ENCODE measurements around the gene IFTAP. TPM values are rescaled to one million over a fixed set of nuclear protein-coding genes. Genes with fewer than 3 reads are reported as not detected.

Gene IFTAP
- total RNA-seq, 4 donors from 2014 or later: 23.3 to 46.5 (median 26.1) TPM

DNA sequence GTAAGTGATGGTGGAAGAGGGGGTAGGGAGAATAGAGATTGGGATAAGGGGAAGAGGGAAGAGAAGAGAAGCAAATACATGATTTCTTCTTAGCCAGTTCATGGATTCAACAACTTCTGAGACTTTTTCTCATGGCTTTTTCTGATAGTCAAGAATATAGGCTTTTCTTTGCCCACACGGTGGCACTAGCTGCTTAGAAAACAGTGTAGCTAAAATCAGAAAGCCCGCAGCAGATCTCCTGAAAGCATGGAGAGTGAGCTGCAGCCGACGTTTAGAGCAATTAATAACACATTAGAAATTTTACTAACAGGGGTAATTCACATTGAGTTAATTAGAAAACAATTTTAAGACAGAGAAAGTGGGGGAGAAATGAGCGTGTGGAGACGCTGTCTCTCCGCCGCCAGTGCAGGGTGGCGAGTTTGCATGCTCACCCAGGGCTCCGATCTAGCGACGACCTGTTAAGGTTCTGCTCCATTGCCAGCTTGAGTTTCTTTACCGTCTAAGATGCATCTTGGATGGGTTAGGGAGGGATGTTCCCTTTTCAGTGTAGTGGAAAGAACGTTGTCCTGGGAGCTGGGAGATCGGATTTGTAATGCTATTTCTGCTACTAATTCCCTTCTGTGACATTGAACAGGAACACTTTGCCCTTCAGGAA lies 29.8 kb upstream of the IFTAP start:
- H3K36me3 ChIP-seq: no peaks in the 10 kb centered on the region
- intact Hi-C loops (cut with DNase I): loop anchor here (1.0 to 10.0 kb wide), 3 partner anchors 58 to 180 kb away; no protein-coding TSS in a partner anchor
- DNase-seq (ENCODE audit: extremely low spot score): no peak
- no peaks in the 10 kb centered on the region for H3K27me3 ChIP-seq
- peak overlapping the region; percentile 38 to 54 (median 41) for H3K4me3 ChIP-seq
- no peak for TF ChIP-seq EP300 (IDR thresholded peaks at IDR 0.05)
- TF ChIP-seq, protein P1, sequence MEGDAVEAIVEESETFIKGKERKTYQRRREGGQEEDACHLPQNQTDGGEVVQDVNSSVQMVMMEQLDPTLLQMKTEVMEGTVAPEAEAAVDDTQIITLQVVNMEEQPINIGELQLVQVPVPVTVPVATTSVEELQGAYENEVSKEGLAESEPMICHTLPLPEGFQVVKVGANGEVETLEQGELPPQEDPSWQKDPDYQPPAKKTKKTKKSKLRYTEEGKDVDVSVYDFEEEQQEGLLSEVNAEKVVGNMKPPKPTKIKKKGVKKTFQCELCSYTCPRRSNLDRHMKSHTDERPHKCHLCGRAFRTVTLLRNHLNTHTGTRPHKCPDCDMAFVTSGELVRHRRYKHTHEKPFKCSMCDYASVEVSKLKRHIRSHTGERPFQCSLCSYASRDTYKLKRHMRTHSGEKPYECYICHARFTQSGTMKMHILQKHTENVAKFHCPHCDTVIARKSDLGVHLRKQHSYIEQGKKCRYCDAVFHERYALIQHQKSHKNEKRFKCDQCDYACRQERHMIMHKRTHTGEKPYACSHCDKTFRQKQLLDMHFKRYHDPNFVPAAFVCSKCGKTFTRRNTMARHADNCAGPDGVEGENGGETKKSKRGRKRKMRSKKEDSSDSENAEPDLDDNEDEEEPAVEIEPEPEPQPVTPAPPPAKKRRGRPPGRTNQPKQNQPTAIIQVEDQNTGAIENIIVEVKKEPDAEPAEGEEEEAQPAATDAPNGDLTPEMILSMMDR (IDR thresholded peaks at IDR 0.05): peak; percentile 66 to 72 (median 70)
- no peak overlapping the region for H3K27ac ChIP-seq (replicated peaks in 1 of 4)
- peaks cover 0 to 7% (median 5%) of the 10 kb centered on the region in 4 donors for H3K4me1 ChIP-seq
- H3K9me3 ChIP-seq: peaks cover 0 to 7% (median 0%) of the 10 kb centered on the region in 4 donors
- 2% methylated on average over 15 of the region's 15 CpGs for WGBS

DNA sequence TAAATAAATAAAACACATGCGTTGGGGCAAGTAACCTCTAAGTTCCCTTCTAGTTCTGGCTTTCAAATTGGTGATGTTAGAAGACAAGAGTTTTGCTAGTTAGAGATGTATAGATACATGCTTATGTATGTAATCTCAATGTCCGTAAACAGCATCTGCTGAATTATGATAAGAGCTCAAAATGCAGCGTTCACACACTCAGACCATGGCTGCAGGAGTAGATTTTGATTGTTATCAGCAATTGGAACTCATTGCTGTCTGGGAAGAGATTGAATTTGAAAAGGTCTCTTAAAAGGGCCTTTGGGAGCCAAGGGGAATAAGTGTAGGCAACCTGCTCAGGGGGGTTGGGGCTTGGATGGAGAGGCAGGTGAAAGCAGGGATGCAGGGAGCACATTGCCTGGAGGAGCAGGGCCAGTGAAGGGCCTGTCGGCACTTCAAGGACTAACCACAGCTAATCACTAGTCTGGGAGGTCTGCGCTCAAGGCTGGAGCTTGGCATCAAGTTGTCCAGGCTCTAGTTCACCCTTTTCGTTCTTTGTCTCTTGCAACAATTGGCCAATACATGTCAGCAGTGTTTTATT lies 29.2 kb upstream of the IFTAP start:
- WGBS: 76% methylated on average over 6 of the region's 6 CpGs
- intact Hi-C loops (cut with DNase I): loop anchor here (5.0 to 10.0 kb wide), 2 partner anchors 57 to 180 kb away; no protein-coding TSS in a partner anchor
- H3K27ac ChIP-seq (replicated peaks in 1 of 4): no peak overlapping the region

DNA sequence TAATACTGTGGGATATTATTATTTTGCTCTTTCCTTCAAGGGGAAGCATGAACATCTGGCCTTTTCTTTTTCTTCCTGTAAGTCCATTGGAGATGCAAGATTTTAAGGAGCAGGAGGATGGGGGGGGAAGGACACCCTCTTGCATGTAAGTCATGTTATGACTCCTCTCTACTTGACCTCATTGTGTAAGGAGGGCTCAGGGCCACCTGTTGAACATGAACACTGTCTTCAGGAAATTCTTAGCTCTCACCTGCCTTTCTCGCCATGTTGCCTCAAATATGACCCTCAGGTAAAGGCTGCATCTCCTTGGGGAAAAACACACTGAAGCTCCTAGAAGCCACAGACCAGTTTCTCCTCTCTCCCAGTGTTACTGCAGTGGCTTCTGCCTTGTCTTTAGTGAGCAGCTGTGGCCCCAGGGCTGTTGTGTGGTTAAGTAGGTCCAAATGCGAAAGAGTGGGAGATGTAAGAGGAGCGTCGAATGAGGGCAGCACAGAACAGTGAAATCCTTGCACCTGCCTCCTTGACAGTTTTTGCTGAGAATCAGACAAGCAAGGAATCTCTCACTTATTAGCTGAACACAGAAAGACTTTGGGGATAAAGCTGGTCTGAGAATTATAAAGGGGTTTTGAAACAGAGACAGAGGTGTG lies 27.8 kb upstream of the IFTAP start:
- Histone ChIP-seq H3K9me3 (no peaks in the 10 kb centered on the region), H3K27me3 (no peaks in the 10 kb centered on the region), H3K27ac (replicated peaks in 1 of 4) (no peak overlapping the region), H3K36me3 (no peaks in the 10 kb centered on the region), H3K4me3 (no peak overlapping the region), H3K4me1 (peaks cover 0 to 7% (median 5%) of the 10 kb centered on the region in 4 donors)
- no peak for DNase-seq (ENCODE audit: extremely low spot score)
- TF ChIP-seq EP300 (IDR thresholded peaks at IDR 0.05) (no peak), POLR2A (IDR thresholded peaks at IDR 0.05; ENCODE audit: low read depth) (no peak), POLR2AphosphoS5 (IDR thresholded peaks at IDR 0.05) (no peak)
- TF ChIP-seq, protein P1 (IDR thresholded peaks at IDR 0.05): no peak
- intact Hi-C loops (cut with DNase I): loop anchor here (5.0 to 10.0 kb wide), 2 partner anchors 56 to 178 kb away; no protein-coding TSS in a partner anchor
- 92% methylated on average over 4 of the region's 4 CpGs for WGBS

More for the DNA sequence above, 29.2 kb upstream of the IFTAP start:
- H3K27me3 ChIP-seq: no peaks in the 10 kb centered on the region
- H3K36me3 ChIP-seq: no peaks in the 10 kb centered on the region
- H3K4me3 ChIP-seq: peak overlapping the region; percentile 38 to 54 (median 41)
- no peak for DNase-seq (ENCODE audit: extremely low spot score)
- TF ChIP-seq POLR2A (IDR thresholded peaks at IDR 0.05; ENCODE audit: low read depth) (no peak), EP300 (IDR thresholded peaks at IDR 0.05) (no peak), POLR2AphosphoS5 (IDR thresholded peaks at IDR 0.05) (no peak)
- TF ChIP-seq, protein P1 (IDR thresholded peaks at IDR 0.05): no peak
- H3K9me3 ChIP-seq: peaks cover 0 to 1% (median 0%) of the 10 kb centered on the region in 4 donors
- peaks cover 0 to 7% (median 5%) of the 10 kb centered on the region in 4 donors for H3K4me1 ChIP-seq

DNA sequence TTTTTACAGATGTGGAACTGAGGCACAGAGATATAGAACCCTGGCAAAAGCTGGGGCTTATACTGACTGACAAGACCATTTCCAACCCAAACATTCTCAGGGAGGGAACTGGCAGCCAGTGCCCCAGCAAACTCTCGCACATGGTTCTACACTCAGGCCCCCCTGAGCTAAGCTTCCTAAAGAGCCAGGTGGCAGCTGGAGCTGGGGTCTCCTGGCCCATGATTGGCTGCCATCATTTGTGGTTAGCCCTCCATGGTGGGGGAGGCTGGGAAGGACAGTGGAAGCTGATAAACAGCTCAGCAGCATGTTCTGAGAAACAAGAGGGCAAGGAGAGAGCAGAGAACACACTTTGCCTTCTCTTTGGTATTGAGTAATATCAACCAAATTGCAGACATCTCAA lies 26.6 kb upstream of the IFTAP start, which contains the start of gene RAG1:
TSS of gene RAG1 (plus strand) at position 314 of the 400 bp plus-strand sequence. CDS start 5,298 bp downstream, outside the sequence.
- intact Hi-C loops (cut with DNase I): loop anchor here (5.0 to 10.0 kb wide), 2 partner anchors 55 to 177 kb away; no protein-coding TSS in a partner anchor
- Histone ChIP-seq H3K36me3 (no peaks in the 10 kb centered on the region), H3K4me3 (no peak within 1 kb of the TSS), H3K27me3 (no peaks in the 10 kb centered on the region), H3K27ac (replicated peaks in 1 of 4) (no peak within 1 kb of the TSS), H3K4me1 (peaks cover 0 to 7% (median 5%) of the 10 kb centered on the region in 4 donors), H3K9me3 (no peaks in the 10 kb centered on the region)
- 90% methylated on average over 1 of the region's 1 CpG for WGBS
- no peak for DNase-seq (ENCODE audit: extremely low spot score)
- TF ChIP-seq, protein P1 (IDR thresholded peaks at IDR 0.05): no peak
- TF ChIP-seq POLR2AphosphoS5 (IDR thresholded peaks at IDR 0.05) (no peak), EP300 (IDR thresholded peaks at IDR 0.05) (no peak), POLR2A (IDR thresholded peaks at IDR 0.05; ENCODE audit: low read depth) (no peak)
